ENCODE data around the gene SLC25A30. TPM values are rescaled to one million over a fixed set of nuclear protein-coding genes. Genes with fewer than 3 reads are reported as not detected.
"Not testable (repeated sequence)": the region's sequence is repeated elsewhere in the genome, so short reads cannot be mapped to it uniquely, and the experiment has no call there.

The SLC25A30 gene
- total RNA-seq, 1 donor from 2014 or later = 18.4 TPM

DNA sequence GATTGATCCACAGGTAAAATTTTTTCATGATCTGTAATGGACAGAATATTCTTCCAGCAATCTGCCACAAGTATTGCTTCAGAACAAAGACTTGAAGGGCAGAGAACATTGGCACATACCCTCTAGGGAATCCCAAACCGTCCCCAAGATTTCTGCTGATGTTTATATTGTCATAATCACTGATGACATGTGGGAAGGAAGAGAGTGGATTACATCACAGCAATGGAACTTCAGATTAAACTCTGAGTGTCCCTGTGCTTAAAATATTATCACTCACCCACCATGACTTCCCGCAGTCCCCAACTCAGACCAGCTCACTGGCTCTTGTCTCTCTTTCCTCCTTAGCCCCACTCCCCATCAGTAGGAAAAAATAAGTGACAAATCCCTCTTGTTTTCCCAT, 68.7 kb downstream of the SLC25A30 start:
- peaks cover 12% of the 10 kb centered on the region for H3K36me3 ChIP-seq (ENCODE audit: control insufficient read depth, insufficient read depth, low read length)
- FAIRE-seq (no peak), DNase-seq (ENCODE audit: low read depth) (no peak)
- no peak for TF ChIP-seq CTCF (IDR thresholded peaks at IDR 0.05; ENCODE audit: insufficient read depth, low read length, severe bottlenecking)
- no peaks in the 10 kb centered on the region for H3K27me3 ChIP-seq (ENCODE audit: control insufficient read depth, insufficient read depth, low read length)
- H3K4me3 ChIP-seq (ENCODE audit: low read depth, low read length) = no peak overlapping the region

GRCh38 chr13:45344064-45344463, 74.1 kb downstream of the SLC25A30 start:
- peaks cover 13% of the 10 kb centered on the region for H3K36me3 ChIP-seq (ENCODE audit: control insufficient read depth, insufficient read depth, low read length)
- not testable (repeated sequence) for H3K4me3 ChIP-seq (ENCODE audit: low read depth, low read length); FAIRE-seq; H3K27me3 ChIP-seq (ENCODE audit: control insufficient read depth, insufficient read depth, low read length); DNase-seq (ENCODE audit: low read depth)

Other genes with a start within 250 kb of the SLC25A30 start
- gene KCTD4, start 217.3 kb downstream of the SLC25A30 start, total RNA-seq = not detected in 2 replicates
- 6,256 and 7,903 TPM in 2 replicates for gene TPT1, start 77.2 kb downstream of the SLC25A30 start, total RNA-seq
- gene COG3, start 46.6 kb upstream of the SLC25A30 start, total RNA-seq = 42.2 and 47.4 TPM in 2 replicates
- gene ERICH6B, start 197.4 kb upstream of the SLC25A30 start, total RNA-seq = not detected in 2 replicates

Measured in bronchial epithelial cell (primary cell).